DMS53 treated with DMSO at 0.1 percent for 48 hours (cell line): ENCODE results near the gene GJC1.

Experiments used
- DNase-seq: peaks from one replicate; lab custom pipeline; 2025; ENCODE audit not compliant: unreplicated experiment; lab: John Stamatoyannopoulos, UW

Gene GJC1

GRCh38 chr17:44829523-44830358, at the start of gene GJC1:
Gene GJC1, minus strand, starts transcription at chr17:44830287. Its CDS starts 24,470 bp downstream, at chr17:44805817.
- no peak for DNase-seq

GRCh38 chr17:44879376-44879775, 49.3 kb upstream of the GJC1 start:
- DNase-seq, result no peak

DNA sequence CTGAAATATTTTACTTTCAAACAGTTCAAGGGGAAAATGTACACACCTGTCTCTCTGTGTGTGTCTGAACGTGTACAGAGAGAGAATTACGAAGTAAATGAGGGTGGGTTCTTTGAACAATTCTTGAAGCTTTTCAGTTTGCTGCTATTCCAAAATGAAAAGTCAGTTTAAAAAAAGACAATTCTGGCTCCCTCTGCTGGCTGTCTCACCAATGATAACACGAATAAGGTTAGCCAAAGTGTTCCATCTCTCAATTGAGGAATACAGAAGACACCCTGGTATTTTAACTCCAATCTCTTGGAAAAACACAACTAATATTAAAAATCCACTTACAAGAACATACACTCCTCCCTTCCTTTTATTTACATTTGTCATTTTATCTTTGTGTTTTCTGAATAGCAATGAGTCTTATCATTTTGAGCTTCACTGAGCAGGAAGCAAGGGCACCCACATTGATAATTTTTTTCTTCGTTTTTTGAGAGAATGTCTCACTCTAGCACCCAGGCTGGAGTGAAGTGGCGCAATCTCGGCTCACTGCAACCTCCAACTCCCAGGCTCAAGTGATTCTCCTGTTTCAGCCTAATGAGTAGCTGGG, 48.6 kb upstream of the GJC1 start:
- DNase-seq, result peak; percentile 16

DNA sequence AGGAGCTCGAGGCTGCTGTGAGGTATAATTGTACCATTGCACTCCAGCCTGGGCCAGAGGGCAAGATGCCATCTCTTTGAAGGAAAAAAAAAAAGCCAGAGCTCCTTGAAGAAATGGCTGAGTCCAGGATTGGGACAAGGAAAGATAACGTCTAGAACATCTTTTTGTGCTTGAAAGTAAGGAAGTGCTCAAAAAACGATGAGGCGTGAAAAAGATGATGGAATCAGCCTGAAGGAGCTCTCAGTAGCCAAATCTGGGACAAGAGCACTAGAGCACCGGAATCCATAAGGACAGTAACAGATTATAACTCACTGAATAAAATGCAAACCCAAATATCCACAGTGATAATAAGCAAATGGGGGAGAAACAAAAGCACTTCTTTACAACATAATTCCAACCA, 47.0 kb upstream of the GJC1 start:
- DNase-seq, result no peak

DNA sequence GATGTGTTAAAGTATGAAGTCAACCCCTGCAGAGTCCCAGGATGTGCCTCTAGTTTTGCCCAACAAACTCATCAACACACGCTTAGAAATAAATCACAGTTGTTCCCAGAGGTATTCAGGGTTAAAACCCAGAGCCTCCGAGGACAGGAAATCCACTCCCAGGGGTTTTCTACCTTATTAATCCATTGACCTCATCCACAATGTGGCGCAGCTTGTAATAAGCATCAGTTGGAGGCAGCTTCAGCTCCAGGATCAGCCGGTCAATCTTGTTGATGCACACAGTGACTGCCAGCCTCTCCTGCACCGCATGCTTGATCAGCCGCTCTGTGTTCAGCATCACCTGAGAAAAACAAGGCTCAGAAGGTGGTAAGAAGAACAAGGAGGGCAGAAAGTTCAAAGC, 45.7 kb upstream of the GJC1 start:
- no peak for DNase-seq

DNA sequence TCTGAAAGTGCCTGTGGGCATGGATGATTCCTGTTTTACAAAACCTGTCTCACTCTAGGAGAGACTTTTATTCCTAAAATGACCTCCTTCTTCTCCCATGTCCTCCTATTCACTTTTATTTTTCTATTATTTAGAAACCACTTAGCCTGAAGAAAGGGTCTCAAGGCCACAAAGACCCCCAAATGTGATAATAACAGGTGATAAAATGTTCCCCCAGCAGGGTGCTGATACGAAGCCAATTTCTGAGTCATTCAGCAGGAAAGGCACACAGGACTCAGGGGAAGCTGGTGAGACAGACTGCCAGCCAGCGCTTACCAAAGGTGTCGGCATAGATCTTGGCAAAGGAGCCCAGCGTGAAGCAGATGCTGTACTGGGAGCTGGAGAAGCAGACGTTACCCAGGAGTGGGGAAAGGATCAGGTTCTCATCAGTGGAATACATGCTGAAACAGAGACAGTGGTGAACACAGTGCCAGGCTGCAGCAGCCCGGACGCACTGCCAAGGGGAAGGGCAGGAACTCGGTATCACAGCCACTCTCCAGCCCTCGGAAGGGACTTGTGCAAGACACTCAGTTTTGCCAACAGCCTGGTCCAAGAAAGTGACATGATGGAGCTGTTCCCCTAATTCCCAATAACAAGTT, 42.2 kb upstream of the GJC1 start:
- DNase-seq, result no peak

DNA sequence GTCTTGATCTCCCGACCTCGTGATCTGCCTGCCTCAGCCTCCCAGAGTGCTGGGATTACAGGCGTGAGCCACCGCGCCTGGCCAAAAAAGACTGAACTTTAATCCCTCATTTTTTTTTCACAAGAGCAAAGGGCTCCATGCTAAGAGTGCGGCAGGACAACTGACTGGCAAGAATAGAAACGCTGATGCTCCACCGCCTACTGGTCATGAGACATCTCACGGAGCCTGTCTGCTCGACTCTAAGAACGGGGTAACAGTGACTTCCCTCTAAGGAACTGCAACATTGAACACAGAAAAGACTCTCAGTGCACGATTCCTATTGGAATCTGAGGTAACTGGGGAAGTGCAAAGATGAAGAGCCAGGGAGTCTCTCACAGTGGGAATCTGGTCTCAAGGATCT, 41.5 kb upstream of the GJC1 start:
- DNase-seq, result no peak

DNA sequence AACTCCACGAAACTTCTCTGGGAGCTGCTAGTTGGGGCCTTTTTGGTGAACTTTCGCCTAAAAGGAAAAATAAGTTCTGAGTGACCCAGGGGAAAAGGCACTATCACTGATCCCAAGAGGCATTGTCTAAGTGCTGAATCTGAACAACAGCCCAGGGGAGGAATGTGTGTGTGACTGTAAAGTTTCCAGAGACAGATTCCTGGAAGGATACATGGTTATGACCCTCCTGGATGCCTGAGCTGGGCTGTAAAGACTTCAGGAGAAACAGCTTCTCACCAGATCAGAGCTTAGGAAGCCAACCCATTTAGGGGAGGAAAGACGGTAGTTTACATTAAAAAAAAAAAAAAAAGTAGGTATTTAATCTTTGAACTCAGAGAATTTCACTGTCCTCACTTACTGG, 37.8 kb upstream of the GJC1 start:
- no peak for DNase-seq

GRCh38 chr17:44865931-44866330, 35.8 kb upstream of the GJC1 start:
- DNase-seq, result no peak

- peak; percentile 78 for DNase-seq
Observed at GRCh38 chr17:44865231-44865660, 35.2 kb upstream of the GJC1 start.

DNA sequence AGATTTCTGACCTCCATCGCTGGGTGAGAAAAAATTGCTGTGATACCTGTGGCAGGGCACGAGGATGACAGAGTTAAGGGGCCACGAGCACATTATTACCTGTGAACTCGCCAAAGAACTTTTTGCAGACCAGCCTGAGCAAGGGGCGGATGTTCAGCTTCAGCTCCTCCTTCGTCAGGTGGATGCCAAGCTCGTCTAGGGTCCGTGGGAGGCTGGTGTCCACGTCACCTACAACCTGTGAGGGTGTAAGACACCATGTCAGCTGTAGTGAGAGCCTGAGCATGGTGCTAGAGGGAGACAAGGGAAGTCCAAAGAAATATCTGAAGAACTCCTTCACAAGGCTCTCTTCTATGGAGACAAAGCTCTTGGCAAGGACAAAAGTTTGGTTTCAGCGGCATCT, 34.7 kb upstream of the GJC1 start:
- no peak for DNase-seq

GRCh38 chr17:44863061-44863918, 33.2 kb upstream of the GJC1 start:
- no peak for DNase-seq

GRCh38 chr17:44862278-44862914, 32.3 kb upstream of the GJC1 start:
- DNase-seq, result no peak

- no peak for DNase-seq
Observed at GRCh38 chr17:44859701-44860100, 29.6 kb upstream of the GJC1 start.

DNA sequence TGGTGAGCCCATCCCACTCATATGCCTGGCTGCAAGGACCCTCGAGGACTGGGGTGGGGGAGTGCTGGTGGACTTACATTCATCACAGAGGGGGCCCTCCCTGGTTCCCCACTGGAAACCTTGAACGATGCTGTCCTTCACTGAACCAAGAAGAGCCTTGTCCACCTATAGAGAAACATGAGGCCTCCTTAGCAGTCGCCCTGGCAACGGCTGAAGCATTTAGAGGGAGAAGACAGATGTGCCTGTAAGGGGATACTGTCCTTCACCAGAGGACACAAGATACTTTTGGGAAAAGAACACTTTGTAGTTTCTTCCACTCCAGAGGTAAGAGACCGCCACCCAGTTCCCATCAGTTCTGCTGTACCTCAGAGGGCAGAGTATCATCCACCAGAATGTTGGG, 24.1 kb upstream of the GJC1 start:
- DNase-seq, result no peak

DNA sequence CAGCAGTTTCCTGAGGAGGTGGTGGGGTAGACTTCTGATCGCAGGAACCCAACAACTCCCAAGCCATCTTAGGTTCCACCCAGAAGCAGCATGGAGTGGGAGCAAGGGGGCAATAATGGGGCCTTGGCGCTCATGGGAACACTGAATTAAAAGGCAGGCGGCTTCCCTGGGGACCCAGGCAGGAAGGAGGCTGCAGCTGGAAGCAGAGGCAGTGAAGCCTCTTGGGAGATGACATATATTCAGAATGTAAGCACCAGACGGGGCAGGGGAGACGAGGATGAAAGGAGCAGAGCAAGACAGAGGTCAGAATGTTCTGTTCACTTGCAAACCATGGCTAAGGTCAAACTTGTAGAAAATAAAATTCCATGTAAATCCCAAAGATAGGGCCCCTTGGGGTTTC, 20.5 kb upstream of the GJC1 start:
- DNase-seq, result no peak

GRCh38 chr17:44850025-44850424, 19.9 kb upstream of the GJC1 start:
- no peak for DNase-seq

GRCh38 chr17:44848961-44849489, 18.9 kb upstream of the GJC1 start:
- DNase-seq, result no peak

- DNase-seq, result no peak
Observed at GRCh38 chr17:44848257-44848795, 18.2 kb upstream of the GJC1 start.

DNA sequence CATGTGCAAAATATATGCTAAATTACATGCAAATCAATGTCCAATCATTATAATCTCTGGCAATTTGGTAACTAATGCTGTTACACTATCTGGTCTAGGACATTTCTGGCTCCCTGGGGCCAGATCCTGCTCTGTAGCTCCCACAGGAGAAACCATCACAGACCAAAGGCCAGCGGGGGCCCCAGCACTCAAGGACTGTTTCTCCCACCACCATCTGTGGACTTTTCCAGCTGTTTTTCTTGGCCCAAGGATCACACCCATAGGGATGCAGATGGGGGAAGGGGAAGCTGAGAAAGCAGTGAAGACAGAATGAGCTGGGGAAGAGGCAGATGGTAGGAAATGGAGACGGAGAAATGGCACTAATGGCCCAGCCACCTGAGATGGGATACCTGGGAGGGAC, 17.5 kb upstream of the GJC1 start, which contains the start of gene HIGD1B:
TSS of gene HIGD1B (plus strand) at position 298 of the 400 bp plus-strand sequence. CDS start 270 bp downstream, outside the sequence.
- no peak for DNase-seq
